IPS DF 6.9 (cell line): ENCODE results near the gene EHD1.

Experiments
- DNase-seq: peaks from one replicate; pipeline ENCODE4 v3.0.0-alpha.2; 2013; ENCODE audit warnings: low read depth, low spot score
- H3K27ac ChIP-seq: one replicate; pipeline ENCODE4 v1.5.1; 2013; ENCODE audit warnings: low read length, control low read depth
- H3K27me3 ChIP-seq: 2 replicates; pipeline ENCODE4 v1.6.1; 2013; ENCODE audit warnings: mild to moderate bottlenecking, low read length; ENCODE audit not compliant: control insufficient read depth, insufficient read depth
- H3K36me3 ChIP-seq: 2 replicates; pipeline ENCODE4 v1.6.1; 2013; ENCODE audit warnings: low read length; ENCODE audit not compliant: control insufficient read depth, insufficient read depth
- H3K4me1 ChIP-seq: 2 replicates; pipeline ENCODE4 v1.6.1; 2013; ENCODE audit warnings: low read length; ENCODE audit not compliant: control insufficient read depth, insufficient read depth
- H3K4me3 ChIP-seq: 2 replicates; pipeline ENCODE4 v1.5.1; 2013; ENCODE audit warnings: mild to moderate bottlenecking, low read length
- H3K9me3 ChIP-seq: 2 replicates; pipeline ENCODE4 v1.6.1; 2013; ENCODE audit warnings: low read length, inconsistent platforms; ENCODE audit not compliant: control insufficient read depth, insufficient read depth
- WGBS: extraction: QIAGEN DNeasy Blood & Tissue Kit; methylation state at CpG from one replicate; pipeline ENCODE4 v1.1.7; 2013; ENCODE audit warnings: mixed read lengths, missing lambda C conversion rate; ENCODE audit not compliant: insufficient read length, insufficient coverage; 5-methylcytosine and 5-hydroxymethylcytosine counted together

EHD1 gene

DNA sequence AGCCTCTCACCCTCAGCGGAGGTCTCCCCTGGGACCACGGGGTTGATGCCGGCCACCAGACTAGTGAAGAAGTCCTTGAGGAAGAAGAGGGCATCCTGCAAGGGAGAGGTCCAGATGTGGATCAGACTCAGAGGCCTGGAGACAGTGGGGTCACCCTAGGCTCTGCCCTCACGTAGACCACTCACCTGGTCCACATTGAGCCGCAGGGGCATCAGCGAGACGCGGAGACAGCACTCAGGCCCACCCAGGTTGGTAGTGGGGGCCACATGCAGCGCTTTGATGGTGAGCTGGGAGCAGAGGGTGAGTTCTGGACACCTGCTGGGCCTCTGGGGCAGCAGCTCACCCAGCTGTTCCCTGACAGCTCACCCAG, 19.6 kb upstream of the EHD1 start:
- Histone ChIP-seq H3K9me3 (no peaks in the 10 kb centered on the region), H3K4me1 (no peaks in the 10 kb centered on the region; the same call in 1 of the 2 replicates), H3K36me3 (peaks cover 20% of the 10 kb centered on the region), H3K27ac (no peak overlapping the region), H3K4me3 (no peak overlapping the region), H3K27me3 (no peaks in the 10 kb centered on the region)
- DNase-seq = no peak
- no CpG with 5 or more reads among the region's 9 CpGs for WGBS

DNA sequence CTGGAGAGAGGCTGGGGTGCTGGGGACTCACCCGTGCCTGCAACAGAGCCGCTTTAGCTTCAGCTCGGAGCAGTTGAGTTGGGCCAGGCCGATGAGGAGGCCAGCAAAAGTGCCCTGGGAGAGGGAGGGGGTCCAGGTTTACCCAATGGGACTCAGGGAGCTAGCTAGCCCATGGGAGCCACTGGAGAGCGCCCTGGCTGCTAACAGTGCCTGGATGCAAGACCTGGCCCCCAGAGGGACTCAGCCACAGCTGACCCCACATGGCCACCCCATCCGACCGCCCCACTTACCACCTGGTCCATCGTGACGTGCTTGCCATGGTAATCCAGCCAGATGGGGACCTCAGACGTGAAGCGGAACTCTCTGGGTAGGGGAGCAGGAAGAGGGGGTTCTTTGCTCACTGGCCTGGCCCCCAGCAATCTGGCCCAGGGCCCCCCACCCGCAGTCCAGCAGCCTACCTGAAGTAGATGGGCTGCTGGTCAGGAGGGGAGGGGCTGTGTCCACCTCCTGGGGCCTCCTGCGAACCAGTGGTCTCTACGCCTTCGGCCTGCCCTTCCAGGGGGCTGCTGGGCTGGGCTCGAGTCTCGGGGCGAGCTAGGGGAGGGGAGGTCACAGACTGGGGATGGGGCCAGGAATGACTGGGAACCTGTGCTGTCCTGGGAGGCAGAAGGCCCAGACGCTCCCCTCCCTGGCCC, 19.1 kb upstream of the EHD1 start:
- Histone ChIP-seq H3K36me3 (peaks cover 20% of the 10 kb centered on the region), H3K4me3 (no peak overlapping the region), H3K4me1 (no peaks in the 10 kb centered on the region; the same call in 1 of the 2 replicates), H3K27me3 (no peaks in the 10 kb centered on the region), H3K27ac (no peak overlapping the region), H3K9me3 (no peaks in the 10 kb centered on the region)
- no CpG with 5 or more reads among the region's 19 CpGs for WGBS
- no peak for DNase-seq

DNA sequence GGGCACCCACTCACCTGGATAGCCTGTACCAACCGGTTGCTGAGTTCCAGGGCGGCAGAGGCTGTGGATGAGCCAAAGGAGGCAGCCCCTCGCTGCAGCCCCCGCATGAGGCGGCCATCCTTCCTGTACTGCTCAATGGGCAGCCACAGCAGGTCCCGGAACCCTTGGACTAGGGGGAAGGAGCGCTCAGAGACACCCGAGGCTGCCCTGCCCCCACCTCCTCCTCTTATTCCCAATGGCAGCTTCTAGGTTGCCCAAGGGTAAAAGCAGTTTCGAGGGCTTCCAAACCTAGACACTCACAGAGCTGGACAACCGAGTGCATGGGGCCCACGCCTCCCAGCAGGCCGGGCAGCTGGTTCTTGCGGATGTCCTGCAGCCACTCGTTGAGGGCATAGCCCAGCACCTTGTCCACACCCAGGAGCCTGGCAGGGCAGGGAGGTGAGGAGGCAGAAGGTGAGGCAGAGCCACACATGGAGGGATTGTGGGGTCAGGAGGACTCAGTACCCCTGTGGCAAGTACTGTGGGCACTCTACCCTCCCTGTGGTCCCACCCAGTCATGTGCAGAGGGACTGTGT, 18.1 kb upstream of the EHD1 start:
- WGBS = no CpG with 5 or more reads among the region's 14 CpGs

DNA sequence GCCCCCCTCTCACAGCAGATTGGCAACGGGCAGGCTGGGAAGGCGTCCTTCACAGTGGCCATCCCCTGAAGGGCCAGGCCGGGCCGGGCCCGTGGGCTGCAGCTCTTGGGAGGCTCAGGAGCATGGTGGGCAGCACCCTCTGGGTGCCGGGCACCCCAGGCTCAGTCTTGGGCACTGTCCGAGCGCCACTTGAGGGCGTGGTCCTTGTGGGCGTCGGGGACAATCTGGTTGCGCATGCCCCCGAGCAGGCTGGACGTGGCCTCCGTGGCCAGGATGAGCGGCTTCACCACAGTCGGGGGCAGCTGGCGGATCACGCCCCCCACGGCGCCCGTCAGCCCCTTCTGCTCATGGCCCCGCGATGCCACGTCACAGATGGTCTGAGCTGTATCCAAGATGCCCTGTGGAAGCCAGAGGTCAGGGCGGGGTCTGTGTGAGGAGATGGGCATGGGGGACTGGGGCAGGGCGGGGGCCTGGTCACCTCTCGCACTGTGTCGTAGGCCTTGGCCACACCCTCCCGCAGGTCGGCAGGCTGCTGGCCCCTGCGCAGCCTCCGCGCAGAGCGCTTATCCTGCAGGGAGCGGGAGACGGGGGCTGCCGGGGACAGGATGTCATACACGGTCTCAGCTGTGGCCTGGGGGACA, 16.5 kb upstream of the EHD1 start:
- Histone ChIP-seq H3K4me3 (no peak overlapping the region), H3K27ac (no peak overlapping the region), H3K4me1 (no peaks in the 10 kb centered on the region; the same call in 1 of the 2 replicates), H3K36me3 (peaks cover 14% of the 10 kb centered on the region), H3K9me3 (no peaks in the 10 kb centered on the region), H3K27me3 (no peaks in the 10 kb centered on the region)
- WGBS = no CpG with 5 or more reads among the region's 39 CpGs
- no peak for DNase-seq

More for the DNA sequence above, 18.1 kb upstream of the EHD1 start:
- no peak overlapping the region for H3K27ac ChIP-seq
- H3K4me1 ChIP-seq = no peaks in the 10 kb centered on the region; the same call in 1 of the 2 replicates
- H3K36me3 ChIP-seq = peaks cover 14% of the 10 kb centered on the region
- no peaks in the 10 kb centered on the region for H3K9me3 ChIP-seq
- DNase-seq = no peak
- no peaks in the 10 kb centered on the region for H3K27me3 ChIP-seq
- no peak overlapping the region for H3K4me3 ChIP-seq

DNA sequence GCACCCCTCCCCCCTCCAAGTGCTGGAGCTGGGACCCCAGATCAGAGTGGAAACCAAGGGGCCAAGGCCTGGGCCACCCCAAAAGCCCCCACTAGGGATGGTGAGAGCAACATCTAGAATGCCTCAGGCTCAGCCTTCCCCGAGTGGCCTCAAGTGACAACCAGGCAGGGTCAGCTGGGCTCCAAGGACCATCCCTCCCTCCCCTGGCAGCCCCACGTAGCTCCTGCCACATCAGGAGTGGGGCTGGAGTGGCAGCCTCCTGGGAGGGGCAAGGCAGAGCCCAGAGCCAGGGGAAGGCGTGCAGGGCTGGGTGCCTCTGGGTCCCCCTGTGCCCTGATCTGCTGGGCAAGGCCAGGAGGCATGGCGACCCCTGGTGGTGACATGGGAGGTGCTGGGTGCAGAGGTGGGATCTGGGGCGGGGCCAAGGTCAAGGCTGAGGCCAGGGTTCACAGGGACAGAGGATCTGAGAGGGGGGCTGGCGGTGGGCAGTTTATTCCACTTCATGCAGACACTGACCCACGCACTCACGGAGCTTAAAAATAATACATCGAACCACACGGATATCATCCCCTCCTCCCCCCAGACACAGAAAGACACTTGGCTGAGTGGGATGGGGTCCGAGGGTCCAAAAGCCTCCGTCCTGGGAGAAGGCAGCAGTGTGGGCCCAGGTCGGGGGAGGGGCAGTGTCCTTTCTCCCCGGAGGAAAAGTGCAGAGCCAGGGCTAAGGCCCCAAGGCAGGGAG, 15.8 kb upstream of the EHD1 start:
- H3K36me3 ChIP-seq = peaks cover 14% of the 10 kb centered on the region
- no peaks in the 10 kb centered on the region for H3K9me3 ChIP-seq
- no peak overlapping the region for H3K4me3 ChIP-seq
- H3K27me3 ChIP-seq = no peaks in the 10 kb centered on the region
- DNase-seq = peak; percentile 73
- H3K27ac ChIP-seq = no peak overlapping the region
- WGBS = no CpG with 5 or more reads among the region's 14 CpGs
- no peaks in the 10 kb centered on the region; the same call in 1 of the 2 replicates for H3K4me1 ChIP-seq

DNA sequence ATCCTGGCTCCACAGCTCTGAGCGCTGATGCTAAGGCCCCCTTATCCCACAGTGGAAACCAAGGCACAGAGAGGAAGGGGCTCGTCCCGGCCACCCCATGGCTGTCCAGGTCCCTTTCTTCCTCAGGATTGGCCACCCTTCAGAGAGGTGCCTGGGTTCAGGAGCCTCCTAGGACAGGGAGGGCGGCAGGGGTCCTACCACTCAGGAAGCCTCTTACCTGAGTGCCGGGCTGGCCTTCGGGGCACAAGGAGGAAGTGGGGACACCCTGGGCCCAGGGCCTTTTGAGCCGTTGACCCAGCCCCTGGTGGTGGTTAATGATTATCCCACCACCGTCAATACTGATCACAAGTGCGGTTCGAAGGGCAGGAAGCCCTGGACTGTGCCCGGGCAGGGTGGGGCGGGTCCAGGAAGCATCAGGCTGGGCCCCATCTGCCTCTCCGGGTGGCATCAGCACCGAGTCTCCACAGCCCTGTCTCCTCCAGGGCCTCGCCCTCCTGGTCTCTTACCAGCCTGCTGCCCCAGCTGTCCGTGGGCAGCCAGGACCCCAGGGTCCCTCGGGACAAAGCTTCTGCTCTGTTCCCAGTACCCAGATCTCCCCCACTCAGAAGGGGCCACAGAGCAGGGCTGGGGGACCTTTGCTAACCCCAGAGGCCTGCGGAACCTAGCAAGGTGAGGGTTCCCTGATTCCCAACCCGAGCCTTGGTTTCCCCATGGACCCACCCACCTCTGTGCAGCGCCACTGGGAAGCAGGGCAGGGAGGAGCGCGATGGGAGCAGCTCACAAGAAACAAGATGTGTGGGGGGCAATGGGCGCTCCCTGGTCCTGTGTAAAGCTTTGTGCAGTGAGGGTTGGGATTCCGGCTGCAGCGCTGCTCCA, 15.0 kb upstream of the EHD1 start:
- no peak for DNase-seq
- H3K9me3 ChIP-seq = no peaks in the 10 kb centered on the region
- H3K4me1 ChIP-seq = no peaks in the 10 kb centered on the region; the same call in 1 of the 2 replicates
- peaks cover 12% of the 10 kb centered on the region for H3K36me3 ChIP-seq
- WGBS = no CpG with 5 or more reads among the region's 25 CpGs
- H3K4me3 ChIP-seq = no peak overlapping the region
- no peak overlapping the region for H3K27ac ChIP-seq
- H3K27me3 ChIP-seq = no peaks in the 10 kb centered on the region

DNA sequence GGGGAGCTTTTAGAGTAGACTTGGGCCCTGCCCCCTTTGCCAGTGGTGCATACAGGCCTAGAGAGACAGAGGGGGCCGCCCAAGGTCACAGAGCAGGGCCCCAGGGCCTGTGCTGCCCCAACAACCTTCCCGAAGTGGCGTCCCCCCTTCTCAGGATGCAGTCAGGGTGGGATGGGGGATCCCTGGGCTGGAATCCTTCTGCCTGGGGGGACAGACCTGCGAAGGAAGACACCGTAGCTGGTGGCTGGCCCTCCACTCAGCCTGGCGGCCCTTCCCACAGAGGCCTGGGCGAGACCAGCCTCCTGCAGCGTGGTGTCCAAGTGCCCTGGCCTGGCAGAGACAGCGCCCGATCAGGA, 14.4 kb upstream of the EHD1 start:
- Histone ChIP-seq H3K9me3 (no peaks in the 10 kb centered on the region), H3K36me3 (peaks cover 6% of the 10 kb centered on the region; the same call in 1 of the 2 replicates), H3K4me1 (peaks cover 3% of the 10 kb centered on the region), H3K27ac (no peak overlapping the region), H3K4me3 (no peak overlapping the region), H3K27me3 (no peaks in the 10 kb centered on the region)
- no CpG with 5 or more reads among the region's 10 CpGs for WGBS
- DNase-seq = no peak

DNA sequence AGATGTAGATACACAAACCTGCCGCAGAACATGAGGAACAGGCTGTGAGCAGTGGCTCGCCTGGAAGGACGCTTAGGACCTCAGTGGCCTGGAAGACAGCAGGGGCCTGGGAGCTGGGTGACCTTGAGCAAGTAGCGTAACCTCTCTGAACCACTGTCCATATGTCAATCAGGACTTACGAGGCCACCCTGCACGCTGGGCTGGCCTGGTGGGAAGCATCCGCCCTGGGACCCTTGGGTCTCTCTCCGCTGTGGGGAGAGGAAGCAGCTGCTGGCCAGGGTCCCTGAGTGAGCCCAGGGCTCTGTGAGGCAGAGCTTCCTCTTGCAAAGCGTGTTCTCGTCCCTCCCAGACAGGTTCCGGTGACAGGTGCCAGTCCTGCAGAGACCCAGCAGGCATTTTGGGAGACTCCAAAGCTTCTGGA, 14.0 kb upstream of the EHD1 start:
- Histone ChIP-seq H3K4me1 (peaks cover 5% of the 10 kb centered on the region), H3K4me3 (no peak overlapping the region), H3K36me3 (peaks cover 6% of the 10 kb centered on the region; the same call in 1 of the 2 replicates), H3K27ac (no peak overlapping the region), H3K9me3 (no peaks in the 10 kb centered on the region), H3K27me3 (no peaks in the 10 kb centered on the region)
- WGBS = no CpG with 5 or more reads among the region's 11 CpGs
- no peak for DNase-seq

DNA sequence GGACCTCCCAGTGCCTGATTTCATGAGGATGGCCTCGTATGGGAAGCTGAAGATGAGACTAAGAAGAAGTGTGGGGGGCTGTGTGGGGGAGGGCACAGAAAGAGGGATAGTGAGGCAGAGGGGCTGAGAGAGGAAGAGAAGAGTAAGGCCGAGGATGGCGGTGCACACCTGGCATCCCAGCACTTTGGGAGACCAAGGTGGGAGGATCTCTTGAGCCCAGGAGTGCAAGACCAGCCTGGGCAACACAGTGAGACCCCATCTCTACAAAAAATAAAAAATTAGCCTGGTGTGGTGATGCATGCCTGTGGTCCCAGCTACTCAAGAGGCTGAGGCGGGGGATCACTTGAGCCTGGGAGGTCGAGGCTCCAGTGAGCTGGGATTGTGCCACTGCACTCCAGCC, 13.5 kb upstream of the EHD1 start:
- no CpG with 5 or more reads among the region's 5 CpGs for WGBS
- Histone ChIP-seq H3K27me3 (no peaks in the 10 kb centered on the region), H3K27ac (no peak overlapping the region), H3K9me3 (no peaks in the 10 kb centered on the region), H3K4me1 (peaks cover 5% of the 10 kb centered on the region), H3K4me3 (no peak overlapping the region), H3K36me3 (peaks cover 6% of the 10 kb centered on the region; the same call in 1 of the 2 replicates)
- no peak for DNase-seq
